Measurements from ENCODE around the gene ITCH. TPM values are rescaled to one million over a fixed set of nuclear protein-coding genes. Genes with fewer than 3 reads are reported as not detected.

ITCH gene
- total and polyA plus RNA-seq, 2 donors (not counting 3 experiments of a cell fraction or from before 2014, with no cell fraction given): 6.4 to 57.4 TPM

GRCh38 chr20:34389206-34389953 is 26.3 kb downstream of the ITCH start:
- Histone ChIP-seq H3K4me3 (replicated peaks in 1 of 3; ENCODE audit: insufficient read depth in 1 of 3, low read depth in 1 of 3, low read length in 3 of 3) (no peak overlapping the region), H3K36me3 (ENCODE audit: control insufficient read depth in 2 of 2, extremely low read depth in 1 of 2, insufficient read depth in 2 of 2, low read length in 2 of 2) (peaks cover 1 to 3% of the 10 kb centered on the region in 2 experiments), H4K20me1 (replicated peaks; ENCODE audit: control insufficient read depth, extremely low read depth, insufficient read depth, low read length) (peaks cover 5% of the 10 kb centered on the region), H3K9me3 (replicated peaks; ENCODE audit: control insufficient read depth, insufficient read depth, low read length) (no peaks in the 10 kb centered on the region), H2AFZ (ENCODE audit: low read depth, low read length) (no peak overlapping the region), H3K27ac (ENCODE audit: insufficient read depth, low read depth, low read length) (no peak overlapping the region), H3K27me3 (ENCODE audit: control insufficient read depth in 2 of 2, insufficient read depth in 2 of 2, low read length in 2 of 2) (no peaks in the 10 kb centered on the region), H3K9me1 (replicated peaks; ENCODE audit: control insufficient read depth, extremely low read depth, insufficient read depth, low read length) (no peaks in the 10 kb centered on the region), H3K79me2 (ENCODE audit: control insufficient read depth, insufficient read depth, low read length) (peaks cover 82% of the 10 kb centered on the region), H3K9ac (replicated peaks; ENCODE audit: extremely low read depth, insufficient read depth, low read length) (no peak overlapping the region), H3K4me1 (ENCODE audit: control insufficient read depth, extremely low read depth, insufficient read depth, low read length) (peaks cover 31% of the 10 kb centered on the region), H3K4me2 (ENCODE audit: insufficient read depth, low read length) (no peak overlapping the region)
- intact Hi-C loops (cut with micrococcal nuclease) (no loop called here), dilution Hi-C loops (cut with MboI; ENCODE audit: extremely low pct_ligation_motif_present, low sequenced_read_pairs) (no loop called here)
- no peak for TF ChIP-seq JUN (IDR thresholded peaks at IDR 0.05; ENCODE audit: borderline replicate concordance, insufficient read depth, insufficient read length, low read depth)
- TF ChIP-seq FOS (IDR thresholded peaks at IDR 0.05; ENCODE audit: borderline replicate concordance, insufficient read depth, low read length): no peak
- TF ChIP-seq POLR2AphosphoS5 (IDR thresholded peaks at IDR 0.05; ENCODE audit: insufficient read depth, low read depth, low read length): no peak
- no peak for TF ChIP-seq MYC (IDR thresholded peaks at IDR 0.05; ENCODE audit: low read depth, low read length)
- TF ChIP-seq CTCF (IDR thresholded peaks at IDR 0.05; ENCODE audit: extremely low read depth in 1 of 2, insufficient read depth in 1 of 2, low read depth in 1 of 2, low read length in 2 of 2): no peak
- TF ChIP-seq POLR2A (IDR thresholded peaks at IDR 0.05; ENCODE audit: low read depth, low read length): no peak
- TF ChIP-seq MAX (IDR thresholded peaks at IDR 0.05; ENCODE audit: insufficient read depth, insufficient read length): no peak
- no peak for TF ChIP-seq GATA2 (IDR thresholded peaks at IDR 0.05; ENCODE audit: insufficient read depth, insufficient read length, low read depth, low read length)
- no peak for TF ChIP-seq EZH2 (IDR thresholded peaks at IDR 0.05; ENCODE audit: borderline replicate concordance, low read depth, low read length, severe bottlenecking)
- no peak for DNase-seq (ENCODE audit: low read depth, low spot score)
- POLR2A ChIA-PET: no interaction called here
- CTCF ChIA-PET: interaction anchor here (0.7 to 1.9 kb wide), 2 partner anchors 77 to 133 kb away, joined by 3 to 10 read pairs; no protein-coding TSS in a partner anchor
- BruUV-seq (replicated peaks): no TSS peak
- FAIRE-seq: no peak

Data from endothelial cell of umbilical vein (primary cell).